OCI-LY7 (cell line): Measurements from ENCODE around the gene SPEN. TPM values are rescaled to one million over a fixed set of nuclear protein-coding genes. Genes with fewer than 3 reads are reported as not detected.

Experiments used
- BruUV-seq: library from RNA; stranded (reverse); fragments of 400-500 nt; replicated peaks from 2 replicates; lab custom pipeline; 2021; lab: Mats Ljungman, UMichigan
- CTCF ChIA-PET: fragments of 300-600 bp; sonication (Branson Sonifier 250); formaldehyde crosslinking; loops from one replicate; lab custom pipeline; 2022; ENCODE audit warnings: antibody characterized with exemption; ENCODE audit not compliant: unreplicated experiment; lab: Charles Lee
- POLR2A ChIA-PET: fragments of 300-600 bp; sonication (Branson Sonifier 250); formaldehyde crosslinking; loops from one replicate; lab custom pipeline; 2022; ENCODE audit warnings: antibody characterized with exemption; lab: Charles Lee
- DNase-seq: peaks from one replicate; pipeline ENCODE4 v3.0.0-alpha.2; 2015; ENCODE audit warnings: low spot score
- H2AFZ ChIP-seq: fragments of 200-600 bp; sonication (generic), shearing (Covaris generic); 2 replicates; pipeline ENCODE4 v1.6.1; 2014; ENCODE audit warnings: mild to moderate bottlenecking, antibody characterized with exemption, low read length, moderate library complexity
- H3K27ac ChIP-seq: fragments of 200-600 bp; sonication (generic); 2 replicates; pipeline ENCODE4 v1.5.1; 2014; ENCODE audit warnings: mixed run types, low read depth, mild to moderate bottlenecking, moderate library complexity, low read length, inconsistent platforms; ENCODE audit not compliant: poor library complexity, severe bottlenecking
- H3K36me3 ChIP-seq: fragments of 200-600 bp; sonication (generic); 2 replicates; pipeline ENCODE4 v1.6.1; 2014; ENCODE audit warnings: mild to moderate bottlenecking, antibody characterized with exemption, low read length, moderate library complexity, mixed read lengths; ENCODE audit not compliant: insufficient read depth
- H3K4me1 ChIP-seq: fragments of 200-600 bp; sonication (generic); 2 replicates; pipeline ENCODE4 v1.5.1; 2014; ENCODE audit warnings: mild to moderate bottlenecking, low read length; ENCODE audit not compliant: insufficient read depth, poor library complexity, severe bottlenecking
- H3K4me2 ChIP-seq: fragments of 200-600 bp; sonication (generic); 2 replicates; pipeline ENCODE4 v1.6.1; 2014; ENCODE audit warnings: mild to moderate bottlenecking, low read length
- H3K4me3 ChIP-seq: fragments of 200-600 bp; sonication (generic); 2 replicates; pipeline ENCODE4 v1.5.1; 2014; ENCODE audit warnings: mild to moderate bottlenecking, low read depth, low read length; ENCODE audit not compliant: poor library complexity, severe bottlenecking
- H3K79me2 ChIP-seq: fragments of 200-600 bp; sonication (generic); 2 replicates; pipeline ENCODE4 v1.6.1; 2016; ENCODE audit warnings: low read depth, mild to moderate bottlenecking, low read length, moderate library complexity, mixed read lengths; ENCODE audit not compliant: insufficient read depth
- H3K9me2 ChIP-seq: fragments of 200-600 bp; sonication (generic); 2 replicates; pipeline ENCODE4 v1.6.1; 2016; ENCODE audit warnings: mild to moderate bottlenecking, low read length, mixed read lengths; ENCODE audit not compliant: insufficient read depth
- H3K9me3 ChIP-seq: fragments of 200-600 bp; sonication (generic); 2 replicates; pipeline ENCODE4 v1.6.1; 2014; ENCODE audit warnings: mild to moderate bottlenecking, mixed run types, low read length, mixed read lengths
- H4K20me1 ChIP-seq: fragments of 200-600 bp; sonication (generic); 2 replicates; pipeline ENCODE4 v1.6.1; 2014; ENCODE audit warnings: mild to moderate bottlenecking, antibody characterized with exemption, low read length, moderate library complexity, mixed read lengths; ENCODE audit not compliant: insufficient read depth
- CTCF ChIP-seq: fragments of 200-600 bp; sonication (generic); conservative IDR thresholded peaks from 2 replicates; pipeline ENCODE4 v1.5.1; 2014; ENCODE audit warnings: mild to moderate bottlenecking, antibody characterized with exemption, low read length, moderate library complexity, mixed read lengths
- EZH2phosphoT487 ChIP-seq: fragments of 200-600 bp; sonication (generic); IDR thresholded peaks from 2 replicates; pipeline ENCODE4 v1.6.1; 2018; ENCODE audit warnings: low read depth, borderline replicate concordance, mild to moderate bottlenecking, mixed run types, antibody characterized with exemption, low read length, moderate library complexity, mixed read lengths
- intact Hi-C: fragments of 100-400 bp; cut with micrococcal nuclease; formaldehyde crosslinking; loops from one replicate; pipeline ENCODE4 v1.10.0; 2022; ENCODE audit not compliant: unreplicated experiment
- total RNA-seq, 2 experiments: library from RNA; depleted of rRNA in 1 of 2; stranded (reverse); fragments of >200 nt in 1 of 2; shearing (Covaris generic) in 1 of 2; gene quantifications; 2 replicates each; pipeline ENCODE4 v1.2.3, GENCODE V29; 2014 to 2022

Gene SPEN
- total RNA-seq, 2 experiments from 2014 or later, result 40.7 to 87.1 TPM

GRCh38 chr1:15960808-15961207, 113.3 kb downstream of the SPEN start:
- no peak overlapping the region for H3K27ac ChIP-seq
- no peak overlapping the region for H2AFZ ChIP-seq
- H3K4me1 ChIP-seq, result peaks cover 28% of the 10 kb centered on the region
- H3K4me3 ChIP-seq, result no peak overlapping the region
- H3K79me2 ChIP-seq, result peaks cover 16% of the 10 kb centered on the region; the same call in 1 of the 2 replicates
- H3K9me3 ChIP-seq, result no peaks in the 10 kb centered on the region
- no peaks in the 10 kb centered on the region for H3K9me2 ChIP-seq
- POLR2A ChIA-PET, result interaction anchor here (0.7 kb wide), 1 partner anchor 9 kb away, joined by 3 read pairs; no protein-coding TSS in a partner anchor
- BruUV-seq, result no TSS peak
- TF ChIP-seq EZH2phosphoT487, result no peak
- TF ChIP-seq CTCF, result no peak
- CTCF ChIA-PET, result no interaction called here
- DNase-seq, result no peak
- no peak overlapping the region for H3K4me2 ChIP-seq
- H4K20me1 ChIP-seq, result peaks cover 19% of the 10 kb centered on the region
- intact Hi-C loops, result no loop called here
- H3K36me3 ChIP-seq, result peaks cover 45% of the 10 kb centered on the region

DNA sequence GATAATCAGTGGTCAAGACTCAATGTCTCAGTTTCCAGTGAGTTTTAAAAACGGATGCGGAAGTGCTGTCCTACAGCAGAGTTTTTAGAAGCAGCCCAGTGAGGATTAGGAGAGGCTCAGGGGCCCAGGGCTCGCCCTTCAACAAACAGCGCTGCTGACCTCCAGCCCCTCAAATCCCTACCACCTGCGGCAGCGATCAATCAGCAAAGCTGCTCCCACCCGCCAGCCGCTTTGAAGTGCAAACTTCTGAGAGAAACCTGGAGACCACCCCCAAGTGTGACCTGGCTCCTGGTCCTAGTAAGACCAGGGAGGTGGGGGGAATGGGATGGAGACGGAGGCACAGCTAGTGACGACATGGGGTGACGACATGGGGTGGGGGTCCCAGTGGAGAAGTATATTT, 114.0 kb downstream of the SPEN start:
- intact Hi-C loops, result no loop called here
- CTCF ChIA-PET, result no interaction called here
- no peak for DNase-seq

More for the DNA sequence above, 114.0 kb downstream of the SPEN start:
- Histone ChIP-seq H3K79me2 (peaks cover 23% of the 10 kb centered on the region; the same call in 1 of the 2 replicates), H2AFZ (no peak overlapping the region), H3K4me2 (no peak overlapping the region), H4K20me1 (peaks cover 22% of the 10 kb centered on the region), H3K36me3 (peaks cover 45% of the 10 kb centered on the region), H3K4me3 (no peak overlapping the region), H3K27ac (no peak overlapping the region), H3K4me1 (peaks cover 35% of the 10 kb centered on the region), H3K9me3 (no peaks in the 10 kb centered on the region), H3K9me2 (no peaks in the 10 kb centered on the region)
- TF ChIP-seq CTCF (no peak), EZH2phosphoT487 (no peak)
- BruUV-seq, result no TSS peak
- POLR2A ChIA-PET, result interaction anchor here (0.7 kb wide), 1 partner anchor 8 kb away, joined by 3 read pairs; no protein-coding TSS in a partner anchor
